Left lung (tissue), 10 donors: Measurements from ENCODE around the gene NMT1. TPM values are rescaled to one million over a fixed set of nuclear protein-coding genes. Genes with fewer than 3 reads are reported as not detected.

Source experiments
- ATAC-seq: fragments of 200-7000 bp; cut with Tn5 transposase; one replicate; pipeline ENCODE4 v1.9.1; 2020; ENCODE audit warnings: moderate library complexity
- DNase-seq, 4 donors: peaks; one replicate each; pipeline ENCODE4 v3.0.0-alpha.2; 2013 to 2020
- H3K27ac ChIP-seq, 2 donors: fragments of 200-600 bp; sonication (generic) in 1 of 2; one replicate each; pipeline versions ENCODE4 v1.5.0 to v1.8.0; 2020 to 2021
- H3K27me3 ChIP-seq, 2 donors: fragments of 200-600 bp; sonication (generic) in 1 of 2; one replicate each; pipeline versions ENCODE4 v1.5.0 to v1.8.0; 2020 to 2021
- H3K36me3 ChIP-seq, 2 donors: fragments of 200-600 bp; sonication (generic) in 1 of 2; one replicate each; pipeline versions ENCODE4 v1.5.0 to v1.8.0; 2020 to 2021
- H3K4me1 ChIP-seq, 2 donors: fragments of 200-600 bp; one replicate each; pipeline ENCODE4 v1.8.0; 2021
- H3K4me3 ChIP-seq, 2 donors: fragments of 200-600 bp; sonication (generic) in 1 of 2; one replicate each; pipeline versions ENCODE4 v1.5.0 to v1.8.0; 2020 to 2021; ENCODE audit warnings: mild to moderate bottlenecking in 1 of 2
- H3K9me3 ChIP-seq, 2 donors: fragments of 200-600 bp; sonication (generic) in 1 of 2; one replicate each; pipeline versions ENCODE4 v1.5.0 to v1.8.0; 2020 to 2021
- intact Hi-C, 2 donors: fragments of 100-400 bp; cut with DNase I; formaldehyde crosslinking; loops; one replicate each; pipeline versions ENCODE4 v1.11.2 to v1.14.2; 2022
- polyA plus RNA-seq, 6 donors: library from polyadenylated mRNA; unstranded; fragments of 120-200 nt; gene quantifications; one replicate each; pipeline ENCODE4 v1.2.1, GENCODE V29; 2013; ENCODE audit not compliant: insufficient read length in 6 of 6
- total RNA-seq, 2 donors: library from RNA; stranded (reverse); fragmentation: NEBNext Ultra II Directional; extraction: Animal tissue kit (Norgen Biotek cat#: 25700); gene quantifications; one replicate each; pipeline ENCODE4 v1.2.1, GENCODE V29; 2021
- TF ChIP-seq, protein P1 (sequence below), 2 donors: fragments of 200-600 bp; sonication (generic) in 1 of 2; IDR thresholded peaks; one replicate each; pipeline versions ENCODE4 v1.5.0 to v1.8.0; 2021; ENCODE audit warnings: antibody characterized with exemption in 2 of 2
- donor health status: DM: no; HTN: yes; CAD: no.
- donor health status: DM: no; HTN: no; CAD: no.

NMT1 gene
- total and polyA plus RNA-seq, 8 donors: 59.8 to 129 (median 69.9) TPM

- Histone ChIP-seq H3K27ac (peak overlapping the region; percentile 76 to 93), H3K27me3 (no peaks in the 10 kb centered on the region), H3K4me1 (peaks cover 21 to 64% of the 10 kb centered on the region in 2 donors), H3K9me3 (no peaks in the 10 kb centered on the region), H3K36me3 (no peaks in the 10 kb centered on the region), H3K4me3 (peak overlapping the region; percentile 81 to 90)
- TF ChIP-seq, protein P1, sequence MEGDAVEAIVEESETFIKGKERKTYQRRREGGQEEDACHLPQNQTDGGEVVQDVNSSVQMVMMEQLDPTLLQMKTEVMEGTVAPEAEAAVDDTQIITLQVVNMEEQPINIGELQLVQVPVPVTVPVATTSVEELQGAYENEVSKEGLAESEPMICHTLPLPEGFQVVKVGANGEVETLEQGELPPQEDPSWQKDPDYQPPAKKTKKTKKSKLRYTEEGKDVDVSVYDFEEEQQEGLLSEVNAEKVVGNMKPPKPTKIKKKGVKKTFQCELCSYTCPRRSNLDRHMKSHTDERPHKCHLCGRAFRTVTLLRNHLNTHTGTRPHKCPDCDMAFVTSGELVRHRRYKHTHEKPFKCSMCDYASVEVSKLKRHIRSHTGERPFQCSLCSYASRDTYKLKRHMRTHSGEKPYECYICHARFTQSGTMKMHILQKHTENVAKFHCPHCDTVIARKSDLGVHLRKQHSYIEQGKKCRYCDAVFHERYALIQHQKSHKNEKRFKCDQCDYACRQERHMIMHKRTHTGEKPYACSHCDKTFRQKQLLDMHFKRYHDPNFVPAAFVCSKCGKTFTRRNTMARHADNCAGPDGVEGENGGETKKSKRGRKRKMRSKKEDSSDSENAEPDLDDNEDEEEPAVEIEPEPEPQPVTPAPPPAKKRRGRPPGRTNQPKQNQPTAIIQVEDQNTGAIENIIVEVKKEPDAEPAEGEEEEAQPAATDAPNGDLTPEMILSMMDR (IDR thresholded peaks at IDR 0.05): no peak
- ATAC-seq (no peak), DNase-seq (no peak)
- intact Hi-C loops: no loop called here
Observed at GRCh38 chr17:45061606-45062205, 589 bp downstream of the NMT1 start.

DNA sequence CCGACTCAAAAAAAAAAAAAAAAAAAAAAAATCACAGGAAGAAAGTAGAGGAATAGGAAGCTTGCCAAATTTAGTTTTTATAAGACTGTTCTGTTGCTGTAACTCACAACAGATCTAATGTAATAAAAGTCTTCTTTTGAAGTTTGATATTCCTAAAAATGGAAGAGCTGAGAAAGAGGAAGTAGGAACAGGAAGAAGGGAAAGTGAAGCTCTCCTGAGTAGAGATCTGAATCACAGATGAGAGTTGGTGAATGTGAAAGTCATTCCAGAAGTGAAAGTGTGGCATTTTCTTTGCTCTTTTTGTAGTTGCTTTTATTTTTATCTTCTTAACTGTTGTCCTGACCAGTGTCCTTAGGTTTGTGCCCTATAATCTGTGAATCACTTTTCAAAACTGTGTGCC is 2.1 kb downstream of the NMT1 start:
- no peak for ATAC-seq
- intact Hi-C loops: no loop called here
- TF ChIP-seq, protein P1 (IDR thresholded peaks at IDR 0.05): no peak
- peak overlapping the region in 1 of 2 donors; percentile 90 for H3K4me3 ChIP-seq
- peak overlapping the region in 1 of 2 donors; percentile 34 for H3K27ac ChIP-seq
- H3K9me3 ChIP-seq: no peaks in the 10 kb centered on the region
- DNase-seq: no peak
- H3K27me3 ChIP-seq: no peaks in the 10 kb centered on the region
- H3K36me3 ChIP-seq: peaks cover 0 to 4% of the 10 kb centered on the region in 2 donors
- peaks cover 21 to 68% of the 10 kb centered on the region in 2 donors for H3K4me1 ChIP-seq

GRCh38 chr17:45067637-45068036 is 6.5 kb downstream of the NMT1 start:
- H3K36me3 ChIP-seq: peaks cover 0 to 33% of the 10 kb centered on the region in 2 donors
- DNase-seq (no peak), ATAC-seq (no peak)
- TF ChIP-seq, protein P1 (IDR thresholded peaks at IDR 0.05): no peak
- H3K4me1 ChIP-seq: peaks cover 6 to 67% of the 10 kb centered on the region in 2 donors
- no peaks in the 10 kb centered on the region for H3K9me3 ChIP-seq
- H3K27me3 ChIP-seq: no peaks in the 10 kb centered on the region
- intact Hi-C loops: no loop called here
- no peak overlapping the region for H3K27ac ChIP-seq
- H3K4me3 ChIP-seq: no peak overlapping the region

DNA sequence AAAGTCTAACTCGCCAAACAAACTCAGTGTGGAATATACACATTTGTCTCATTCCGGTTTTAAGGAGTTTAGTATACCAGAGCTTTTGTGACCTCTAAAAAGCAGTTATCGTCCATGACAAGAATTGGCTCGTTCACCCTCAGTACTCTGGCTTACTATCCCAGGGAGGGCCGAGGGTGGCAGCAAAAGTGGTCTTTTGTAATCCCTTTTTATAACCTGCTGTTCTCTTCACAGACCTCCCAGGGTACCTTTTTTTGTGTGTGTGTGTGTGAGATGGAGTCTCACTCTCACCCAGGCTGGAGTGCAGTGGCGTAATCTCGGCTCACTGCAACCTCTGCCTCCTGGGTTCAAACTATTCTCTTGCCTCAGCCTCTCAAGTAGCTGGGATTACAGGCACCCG is 8.9 kb downstream of the NMT1 start:
- no peak overlapping the region for H3K4me3 ChIP-seq
- H3K27me3 ChIP-seq: no peaks in the 10 kb centered on the region
- H3K36me3 ChIP-seq: peaks cover 0 to 45% of the 10 kb centered on the region in 2 donors
- intact Hi-C loops: no loop called here
- H3K27ac ChIP-seq: no peak overlapping the region
- no peaks in the 10 kb centered on the region for H3K9me3 ChIP-seq
- no peak for DNase-seq
- no peak for ATAC-seq
- peaks cover 5 to 61% of the 10 kb centered on the region in 2 donors for H3K4me1 ChIP-seq
- TF ChIP-seq, protein P1 (IDR thresholded peaks at IDR 0.05): no peak

GRCh38 chr17:45070809-45071208 is 9.7 kb downstream of the NMT1 start:
- peaks cover 5 to 57% of the 10 kb centered on the region in 2 donors for H3K4me1 ChIP-seq
- peak overlapping the region in 1 of 2 donors; percentile 37 for H3K27ac ChIP-seq
- intact Hi-C loops: no loop called here
- DNase-seq (no peak), ATAC-seq (no peak)
- H3K27me3 ChIP-seq: no peaks in the 10 kb centered on the region
- no peaks in the 10 kb centered on the region for H3K9me3 ChIP-seq
- H3K36me3 ChIP-seq: peaks cover 0 to 51% of the 10 kb centered on the region in 2 donors
- no peak overlapping the region for H3K4me3 ChIP-seq
- TF ChIP-seq, protein P1 (IDR thresholded peaks at IDR 0.05): no peak
